ENCODE results near the gene CDK11B. TPM values are rescaled to one million over a fixed set of nuclear protein-coding genes. Genes with fewer than 3 reads are reported as not detected.

The CDK11B gene
- total RNA-seq, 4 donors from 2014 or later = 19.4 to 42.3 (median 21.8) TPM

GRCh38 chr1:1623181-1623630 is 35.6 kb downstream of the CDK11B start:
- intact Hi-C loops (cut with DNase I; ENCODE audit: low total_unique reads) = no loop called here

GRCh38 chr1:1622788-1623094 is 36.1 kb downstream of the CDK11B start:
- TF ChIP-seq CTCF (IDR thresholded peaks at IDR 0.05) (no peak), POLR2A (IDR thresholded peaks at IDR 0.05) (no peak)
- intact Hi-C loops (cut with DNase I; ENCODE audit: low total_unique reads) = no loop called here
- no peak for DNase-seq (ENCODE audit: low spot score in 2 of 2)
- no peak overlapping the region for H3K4me3 ChIP-seq (ENCODE audit: low read depth, poor library complexity, severe bottlenecking)
- 88 to 94% methylated on average over 10 to 17 of the region's 17 CpGs for WGBS, 2 donors

More at GRCh38 chr1:1623181-1623630, 35.6 kb downstream of the CDK11B start:
- TF ChIP-seq CTCF (IDR thresholded peaks at IDR 0.05) (no peak), POLR2A (IDR thresholded peaks at IDR 0.05) (no peak)
- WGBS, 2 donors = 91 to 93% methylated on average over 19 to 32 of the region's 33 CpGs
- no peak overlapping the region for H3K4me3 ChIP-seq (ENCODE audit: low read depth, poor library complexity, severe bottlenecking)
- no peak for DNase-seq (ENCODE audit: low spot score in 2 of 2)

- TF ChIP-seq POLR2A (IDR thresholded peaks at IDR 0.05) (no peak), CTCF (IDR thresholded peaks at IDR 0.05) (no peak)
- intact Hi-C loops (cut with DNase I; ENCODE audit: low total_unique reads) = no loop called here
- WGBS, 2 donors = 77 to 82% methylated on average over 20 to 21 of the region's 21 CpGs
- no peak overlapping the region for H3K4me3 ChIP-seq (ENCODE audit: low read depth, poor library complexity, severe bottlenecking)
- DNase-seq (ENCODE audit: low spot score in 2 of 2) = no peak
These were observed 36.6 kb downstream of the CDK11B start for GRCh38 chr1:1622010-1622787.

GRCh38 chr1:1621173-1622009 is 37.4 kb downstream of the CDK11B start:
- no peak overlapping the region for H3K4me3 ChIP-seq (ENCODE audit: low read depth, poor library complexity, severe bottlenecking)
- TF ChIP-seq POLR2A (IDR thresholded peaks at IDR 0.05) (no peak), CTCF (IDR thresholded peaks at IDR 0.05) (no peak)
- 86 to 88% methylated on average over 13 to 24 of the region's 31 CpGs for WGBS, 2 donors
- no peak for DNase-seq (ENCODE audit: low spot score in 2 of 2)
- intact Hi-C loops (cut with DNase I; ENCODE audit: low total_unique reads) = no loop called here

- H3K4me3 ChIP-seq (ENCODE audit: low read depth, poor library complexity, severe bottlenecking) = no peak overlapping the region
- 84 to 86% methylated on average over 12 to 16 of the region's 16 CpGs for WGBS, 2 donors
- intact Hi-C loops (cut with DNase I; ENCODE audit: low total_unique reads) = no loop called here
- DNase-seq (ENCODE audit: low spot score in 2 of 2) = no peak
- no peak for TF ChIP-seq CTCF (IDR thresholded peaks at IDR 0.05)
- TF ChIP-seq POLR2A (IDR thresholded peaks at IDR 0.05) = no peak
These were observed 38.2 kb downstream of the CDK11B start for GRCh38 chr1:1620433-1621139.

Data from lower leg skin (tissue), 4 donors.